Neuron (in vitro differentiated cells): ENCODE data around the gene KRTAP5-6.

Experiments
- H2AFZ ChIP-seq: one replicate; pipeline ENCODE4 v1.6.1; 2013; ENCODE audit warnings: low read depth, mild to moderate bottlenecking, inconsistent platforms, low read length, moderate library complexity
- H3K27me3 ChIP-seq: one replicate; pipeline ENCODE4 v1.6.1; 2013; ENCODE audit warnings: low read length; ENCODE audit not compliant: insufficient read depth
- H3K36me3 ChIP-seq: one replicate; pipeline ENCODE4 v1.6.1; 2013; ENCODE audit warnings: low read length; ENCODE audit not compliant: insufficient read depth
- H3K4me1 ChIP-seq: one replicate; pipeline ENCODE4 v1.6.1; 2013; ENCODE audit warnings: low read length; ENCODE audit not compliant: insufficient read depth
- H3K4me3 ChIP-seq: 2 replicates; pipeline ENCODE4 v1.5.1; 2013; ENCODE audit warnings: mild to moderate bottlenecking, low read length, moderate library complexity
- H3K9me3 ChIP-seq: one replicate; pipeline ENCODE4 v1.6.1; 2013; ENCODE audit warnings: low read length

KRTAP5-6 gene

GRCh38 chr11:1742371-1742770 lies 45.4 kb downstream of the KRTAP5-6 start:
- Histone ChIP-seq H3K4me1 (no peaks in the 10 kb centered on the region), H3K27me3 (peaks cover 4% of the 10 kb centered on the region)

GRCh38 chr11:1742869-1743584 lies 46.0 kb downstream of the KRTAP5-6 start:
- no peak overlapping the region for H3K4me3 ChIP-seq
- H3K4me1 ChIP-seq, result no peaks in the 10 kb centered on the region
- no peak overlapping the region for H2AFZ ChIP-seq
- H3K9me3 ChIP-seq, result no peaks in the 10 kb centered on the region
- no peaks in the 10 kb centered on the region for H3K36me3 ChIP-seq
- H3K27me3 ChIP-seq, result peaks cover 8% of the 10 kb centered on the region

More at GRCh38 chr11:1742371-1742770, 45.4 kb downstream of the KRTAP5-6 start:
- H3K36me3 ChIP-seq, result no peaks in the 10 kb centered on the region
- no peak overlapping the region for H2AFZ ChIP-seq
- H3K4me3 ChIP-seq, result no peak overlapping the region
- peaks cover 1% of the 10 kb centered on the region for H3K9me3 ChIP-seq

GRCh38 chr11:1743585-1744136 lies 46.7 kb downstream of the KRTAP5-6 start:
- Histone ChIP-seq H3K9me3 (no peaks in the 10 kb centered on the region), H3K36me3 (no peaks in the 10 kb centered on the region), H2AFZ (no peak overlapping the region), H3K27me3 (peaks cover 14% of the 10 kb centered on the region), H3K4me1 (no peaks in the 10 kb centered on the region), H3K4me3 (no peak overlapping the region)

DNA sequence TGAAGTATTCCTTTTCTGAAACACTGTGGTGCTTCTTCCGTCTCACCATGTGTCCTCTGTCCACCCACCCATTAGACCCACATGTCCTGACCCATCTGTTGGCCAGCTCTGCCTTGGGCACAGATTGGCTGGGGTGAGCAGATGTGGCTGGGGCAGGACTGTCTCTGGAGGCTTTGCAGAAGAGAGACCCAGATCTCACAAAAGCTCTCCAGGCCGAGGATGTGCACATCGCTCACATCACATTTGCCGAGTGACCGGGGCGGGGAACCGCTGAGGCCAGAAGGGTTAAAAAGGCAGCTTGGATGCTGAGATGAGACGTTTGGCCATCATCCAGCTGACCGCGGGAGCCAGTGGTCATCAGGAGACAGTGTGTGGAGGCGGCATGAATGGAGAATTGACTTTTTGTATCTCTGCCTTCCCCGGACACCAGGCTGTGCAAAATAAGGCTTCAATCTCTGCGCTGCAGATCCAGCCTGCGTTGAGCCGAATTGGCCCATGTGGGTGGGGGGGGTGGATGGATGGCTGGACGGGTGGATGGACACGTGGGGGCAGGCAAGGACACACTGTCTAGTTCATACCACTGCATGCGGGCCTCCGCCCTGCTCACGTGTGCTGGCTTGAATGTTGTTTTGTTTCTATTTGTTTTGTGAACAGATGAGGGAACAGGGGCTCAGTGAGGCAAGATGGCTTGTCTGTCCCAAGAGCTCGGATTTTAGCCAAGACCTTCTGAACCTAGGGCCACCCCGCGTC lies 47.3 kb downstream of the KRTAP5-6 start:
- Histone ChIP-seq H2AFZ (no peak overlapping the region), H3K9me3 (no peaks in the 10 kb centered on the region), H3K4me3 (no peak overlapping the region), H3K27me3 (peaks cover 16% of the 10 kb centered on the region), H3K4me1 (no peaks in the 10 kb centered on the region), H3K36me3 (no peaks in the 10 kb centered on the region)

- H3K27me3 ChIP-seq, result peaks cover 24% of the 10 kb centered on the region
- H3K4me3 ChIP-seq, result no peak overlapping the region
- H2AFZ ChIP-seq, result no peak overlapping the region
- H3K36me3 ChIP-seq, result no peaks in the 10 kb centered on the region
- no peaks in the 10 kb centered on the region for H3K4me1 ChIP-seq
- H3K9me3 ChIP-seq, result no peaks in the 10 kb centered on the region
Observed at GRCh38 chr11:1744891-1745700, 48.1 kb downstream of the KRTAP5-6 start.

GRCh38 chr11:1745701-1746320 lies 48.8 kb downstream of the KRTAP5-6 start:
- H3K27me3 ChIP-seq, result peaks cover 31% of the 10 kb centered on the region

GRCh38 chr11:1746511-1746931 lies 49.5 kb downstream of the KRTAP5-6 start:
- Histone ChIP-seq H3K36me3 (no peaks in the 10 kb centered on the region), H3K4me1 (no peaks in the 10 kb centered on the region), H3K27me3 (peaks cover 32% of the 10 kb centered on the region), H3K4me3 (no peak overlapping the region), H2AFZ (no peak overlapping the region), H3K9me3 (no peaks in the 10 kb centered on the region)

More at GRCh38 chr11:1745701-1746320, 48.8 kb downstream of the KRTAP5-6 start:
- H3K4me3 ChIP-seq, result no peak overlapping the region
- no peaks in the 10 kb centered on the region for H3K36me3 ChIP-seq
- no peak overlapping the region for H2AFZ ChIP-seq
- H3K4me1 ChIP-seq, result no peaks in the 10 kb centered on the region
- no peaks in the 10 kb centered on the region for H3K9me3 ChIP-seq

DNA sequence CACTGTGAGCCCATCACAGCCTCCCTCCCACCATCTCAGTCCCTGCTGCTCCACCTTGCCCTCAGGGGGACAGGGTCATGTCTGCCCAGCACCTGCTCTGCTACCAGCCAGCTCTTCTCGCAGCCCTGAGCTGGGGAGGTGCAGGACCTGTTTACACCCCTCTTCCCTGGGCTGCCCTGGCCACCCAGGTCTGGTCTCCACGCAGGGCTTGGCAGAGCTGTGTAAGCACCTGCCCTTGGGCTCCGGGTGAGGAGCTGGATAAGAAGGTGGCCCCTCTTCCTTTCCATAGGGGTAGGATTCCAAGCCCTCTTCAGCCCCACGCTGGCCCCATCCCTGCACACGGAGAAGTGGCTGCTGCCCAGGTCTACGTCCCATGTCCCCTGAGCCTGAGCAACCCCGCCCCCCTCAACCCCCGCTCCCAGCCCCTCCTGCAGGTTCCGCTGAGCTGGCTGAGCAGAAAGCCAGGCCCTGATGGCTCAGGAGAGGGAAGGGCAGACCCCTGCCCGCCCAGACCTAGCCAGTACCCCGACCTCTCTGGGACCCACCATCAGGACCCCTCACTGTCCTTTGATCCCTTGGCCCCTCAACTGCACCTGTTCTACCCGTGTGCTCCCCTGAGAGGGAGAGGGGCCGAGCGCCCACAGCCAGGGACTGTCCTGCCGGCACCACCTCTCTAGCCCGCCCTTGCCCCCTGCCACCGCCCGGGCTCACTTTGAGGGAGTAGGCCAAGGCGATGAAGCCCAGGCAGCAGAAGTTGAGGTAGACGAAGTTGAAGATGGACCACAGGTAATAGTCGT lies 50.2 kb downstream of the KRTAP5-6 start:
- Histone ChIP-seq H3K27me3 (peaks cover 32% of the 10 kb centered on the region), H3K4me1 (no peaks in the 10 kb centered on the region), H3K4me3 (no peak overlapping the region)

More for the DNA sequence above, 50.2 kb downstream of the KRTAP5-6 start:
- no peak overlapping the region for H2AFZ ChIP-seq
- H3K36me3 ChIP-seq, result no peaks in the 10 kb centered on the region
- no peaks in the 10 kb centered on the region for H3K9me3 ChIP-seq
